Activated CD8-positive, alpha-beta T cell treated with anti-CD3 and anti-CD28 coated beads, Interleukin-2, amount 10 ng/mL, durations not matched to agents 7 days and 5 days (primary cell): Measurements from ENCODE around the gene PSTPIP1. TPM values are rescaled to one million over a fixed set of nuclear protein-coding genes. Genes with fewer than 3 reads are reported as not detected.

Experiments
- ATAC-seq: fragments of 150-1000 bp; cut with Tn5 transposase; one replicate; pipeline ENCODE4 v1.10.0; 2021; ENCODE audit warnings: moderate library complexity
- CTCF ChIA-PET: fragments of 350-600 bp; sonication (Branson Sonifier 250); formaldehyde crosslinking; loops from one replicate; lab custom pipeline; 2021; ENCODE audit warnings: antibody characterized with exemption; lab: Charles Lee
- POLR2A ChIA-PET: fragments of 350-600 bp; sonication (Branson Sonifier 250); formaldehyde crosslinking; loops from one replicate; lab custom pipeline; 2021; ENCODE audit warnings: antibody characterized with exemption; lab: Charles Lee
- DNase-seq: peaks from one replicate; pipeline ENCODE4 v3.0.0-alpha.2; 2020
- H3K27ac Mint-ChIP-seq: one replicate; pipeline ENCODE4 v1.8.0; 2021; ENCODE audit warnings: mild to moderate bottlenecking, mixed read lengths
- H3K27me3 Mint-ChIP-seq: one replicate; pipeline ENCODE4 v1.8.0; 2021; ENCODE audit warnings: low read depth, mixed read lengths
- H3K36me3 Mint-ChIP-seq: one replicate; pipeline ENCODE4 v1.8.0; 2021; ENCODE audit warnings: low read depth, mixed read lengths
- H3K4me1 Mint-ChIP-seq: one replicate; pipeline ENCODE4 v1.8.0; 2021; ENCODE audit warnings: low read depth, mixed read lengths
- H3K4me3 Mint-ChIP-seq: one replicate; pipeline ENCODE4 v1.8.0; 2021; ENCODE audit warnings: mild to moderate bottlenecking, mixed read lengths
- H3K9me3 Mint-ChIP-seq: one replicate; pipeline ENCODE4 v1.8.0; 2022; ENCODE audit warnings: mixed read lengths; ENCODE audit not compliant: insufficient read depth
- total RNA-seq, 2 experiments: library from RNA; stranded (reverse); gene quantifications; one replicate each; pipeline ENCODE4 v1.2.3, GENCODE V29; 2021

Gene PSTPIP1
- total RNA-seq, 2 experiments from 2014 or later = 208 to 212 TPM

GRCh38 chr15:77013776-77014131, 18.8 kb downstream of the PSTPIP1 start:
- POLR2A ChIA-PET = interaction anchor here (1.0 to 8.6 kb wide), 7 partner anchors 9 to 39 kb away, joined by 3 to 125 read pairs (median 6); partner anchors contain the start of gene PSTPIP1
- DNase-seq = peak; percentile 96
- Mint-ChIP-seq H3K36me3 (peaks cover 72% of the 10 kb centered on the region), H3K9me3 (no peaks in the 10 kb centered on the region), H3K27ac (peak overlapping the region; percentile 99), H3K27me3 (no peaks in the 10 kb centered on the region), H3K4me3 (peak overlapping the region; percentile 72), H3K4me1 (peaks cover 99% of the 10 kb centered on the region)
- ATAC-seq = peak; percentile 80
- CTCF ChIA-PET = interaction anchor here (1.0 to 13.1 kb wide), 13 partner anchors 9 to 530 kb away, joined by 3 to 159 read pairs (median 7); partner anchors contain the start of gene PSTPIP1

GRCh38 chr15:77014132-77015081, 19.5 kb downstream of the PSTPIP1 start:
- Mint-ChIP-seq H3K27ac (peak overlapping the region; percentile 99), H3K4me3 (peak overlapping the region; percentile 72), H3K9me3 (no peaks in the 10 kb centered on the region), H3K36me3 (peaks cover 73% of the 10 kb centered on the region), H3K4me1 (peaks cover 99% of the 10 kb centered on the region), H3K27me3 (no peaks in the 10 kb centered on the region)
- CTCF ChIA-PET = interaction anchor here (1.0 to 13.1 kb wide), 10 partner anchors 8 to 529 kb away, joined by 3 to 159 read pairs (median 8); partner anchors contain the start of gene PSTPIP1
- POLR2A ChIA-PET = interaction anchor here (1.0 to 8.6 kb wide), 5 partner anchors 8 to 40 kb away, joined by 3 to 125 read pairs (median 11); partner anchors contain the start of gene PSTPIP1
- ATAC-seq (peak; percentile 34), DNase-seq (peak; percentile 49)

GRCh38 chr15:77015646-77016320, 20.9 kb downstream of the PSTPIP1 start:
- ChIA-PET POLR2A (interaction anchor here (2.1 to 8.6 kb wide), 2 partner anchors 19 to 27 kb away, joined by 8 to 125 read pairs; partner anchors contain the start of gene PSTPIP1), CTCF (interaction anchor here (8.2 to 13.1 kb wide), 2 partner anchors 20 to 41 kb away, joined by 75 to 159 read pairs; partner anchors contain the start of gene PSTPIP1)
- ATAC-seq (no peak), DNase-seq (no peak)
- Mint-ChIP-seq H3K4me1 (peaks cover 99% of the 10 kb centered on the region), H3K36me3 (peaks cover 75% of the 10 kb centered on the region), H3K27me3 (no peaks in the 10 kb centered on the region), H3K27ac (peak overlapping the region; percentile 99), H3K9me3 (no peaks in the 10 kb centered on the region), H3K4me3 (peak overlapping the region; percentile 72)

- Mint-ChIP-seq H3K27ac (peak overlapping the region; percentile 99), H3K9me3 (no peaks in the 10 kb centered on the region), H3K4me3 (no peak overlapping the region), H3K36me3 (peaks cover 74% of the 10 kb centered on the region), H3K27me3 (no peaks in the 10 kb centered on the region), H3K4me1 (peaks cover 99% of the 10 kb centered on the region)
- DNase-seq (no peak), ATAC-seq (no peak)
- ChIA-PET POLR2A (interaction anchor here (2.1 to 8.6 kb wide), 2 partner anchors 20 to 28 kb away, joined by 8 to 125 read pairs; partner anchors contain the start of gene PSTPIP1), CTCF (interaction anchor here (1.0 to 13.1 kb wide), 3 partner anchors 15 to 42 kb away, joined by 6 to 159 read pairs (median 75); partner anchors contain the start of gene PSTPIP1)
These were observed 21.4 kb downstream of the PSTPIP1 start for GRCh38 chr15:77016321-77016695.

GRCh38 chr15:77017091-77017660, 22.2 kb downstream of the PSTPIP1 start:
- Mint-ChIP-seq H3K27me3 (no peaks in the 10 kb centered on the region), H3K36me3 (peaks cover 75% of the 10 kb centered on the region), H3K4me1 (peaks cover 99% of the 10 kb centered on the region), H3K9me3 (no peaks in the 10 kb centered on the region), H3K4me3 (no peak overlapping the region), H3K27ac (peak overlapping the region; percentile 99)
- ChIA-PET POLR2A (interaction anchor here (2.1 to 8.6 kb wide), 2 partner anchors 20 to 28 kb away, joined by 8 to 125 read pairs; partner anchors contain the start of gene PSTPIP1), CTCF (interaction anchor here (1.0 to 13.1 kb wide), 3 partner anchors 14 to 43 kb away, joined by 6 to 159 read pairs (median 75); partner anchors contain the start of gene PSTPIP1)
- DNase-seq (no peak), ATAC-seq (no peak)

GRCh38 chr15:77017761-77018720, 23.1 kb downstream of the PSTPIP1 start:
- POLR2A ChIA-PET = interaction anchor here (8.6 kb wide), 1 partner anchor 21 kb away, joined by 125 read pairs; the partner anchor contains the start of gene PSTPIP1
- ATAC-seq (no peak), DNase-seq (no peak)
- Mint-ChIP-seq H3K9me3 (no peaks in the 10 kb centered on the region), H3K4me3 (peak overlapping the region; percentile 8), H3K4me1 (peaks cover 100% of the 10 kb centered on the region), H3K27ac (peak overlapping the region; percentile 99), H3K27me3 (no peaks in the 10 kb centered on the region), H3K36me3 (peaks cover 76% of the 10 kb centered on the region)
- CTCF ChIA-PET = interaction anchor here (8.2 to 13.1 kb wide), 2 partner anchors 22 to 44 kb away, joined by 75 to 159 read pairs; partner anchors contain the start of gene PSTPIP1

GRCh38 chr15:77018796-77019505, 24.0 kb downstream of the PSTPIP1 start:
- Mint-ChIP-seq H3K27ac (peak overlapping the region; percentile 99), H3K9me3 (no peaks in the 10 kb centered on the region), H3K27me3 (no peaks in the 10 kb centered on the region), H3K4me1 (peaks cover 100% of the 10 kb centered on the region), H3K4me3 (peak overlapping the region; percentile 17), H3K36me3 (peaks cover 78% of the 10 kb centered on the region)
- DNase-seq = no peak
- ChIA-PET CTCF (interaction anchor here (8.2 to 13.1 kb wide), 2 partner anchors 23 to 45 kb away, joined by 75 to 159 read pairs; partner anchors contain the start of gene PSTPIP1), POLR2A (interaction anchor here (1.0 to 8.6 kb wide), 2 partner anchors 22 to 32 kb away, joined by 3 to 125 read pairs; partner anchors contain the start of gene PSTPIP1)
- no peak for ATAC-seq

GRCh38 chr15:77019521-77020331, 24.8 kb downstream of the PSTPIP1 start:
- peaks cover 97% of the 10 kb centered on the region for H3K4me1 Mint-ChIP-seq
- H3K4me3 Mint-ChIP-seq = peak overlapping the region; percentile 17
- H3K27ac Mint-ChIP-seq = peak overlapping the region; percentile 99
- H3K9me3 Mint-ChIP-seq = no peaks in the 10 kb centered on the region
- H3K27me3 Mint-ChIP-seq = no peaks in the 10 kb centered on the region
- DNase-seq = peak; percentile 49
- ATAC-seq = no peak
- peaks cover 79% of the 10 kb centered on the region for H3K36me3 Mint-ChIP-seq
- POLR2A ChIA-PET = interaction anchor here (0.6 to 8.6 kb wide), 3 partner anchors 23 to 33 kb away, joined by 3 to 125 read pairs (median 3); partner anchors contain the start of gene PSTPIP1
- CTCF ChIA-PET = interaction anchor here (8.2 to 13.1 kb wide), 2 partner anchors 24 to 45 kb away, joined by 75 to 159 read pairs; partner anchors contain the start of gene PSTPIP1
